Liver (tissue), 3 donors: ENCODE measurements around the gene GNLY.

Experiments used
- EGR1 ChIP-seq, 2 donors: IDR thresholded peaks; 2 replicates each; pipeline ENCODE4 v1.6.1; 2016 to 2018; ENCODE audit warnings: antibody characterized with exemption in 2 of 2, low read depth in 2 of 2
- FOXA1 ChIP-seq: IDR thresholded peaks from 2 replicates; pipeline ENCODE4 v1.6.1; 2016; ENCODE audit warnings: antibody characterized with exemption
- GABPA ChIP-seq, 2 donors: IDR thresholded peaks in 1 of 2; conservative IDR thresholded peaks in 1 of 2; 2 replicates each; pipeline ENCODE4 v1.6.1; 2016; ENCODE audit warnings: antibody characterized with exemption in 2 of 2, mild to moderate bottlenecking in 1 of 2, moderate library complexity in 1 of 2
- JUND ChIP-seq, 2 donors: IDR thresholded peaks; 2 replicates each; pipeline ENCODE4 v1.6.1; 2016; ENCODE audit warnings: antibody characterized with exemption in 2 of 2
- NR2F2 ChIP-seq: IDR thresholded peaks from 2 replicates; pipeline ENCODE4 v1.6.1; 2016; ENCODE audit warnings: antibody characterized with exemption
- RAD21 ChIP-seq, 2 donors: IDR thresholded peaks; 2 replicates each; pipeline ENCODE4 v1.6.1; 2016; ENCODE audit warnings: antibody characterized with exemption in 2 of 2, mild to moderate bottlenecking in 2 of 2
- SP1 ChIP-seq: IDR thresholded peaks from 2 replicates; pipeline ENCODE4 v1.6.1; 2018; ENCODE audit warnings: antibody characterized with exemption, mild to moderate bottlenecking
- TF ChIP-seq, protein P1 (sequence below): IDR thresholded peaks from 2 replicates; pipeline ENCODE4 v1.6.1; 2016; ENCODE audit warnings: antibody characterized with exemption
- TF ChIP-seq, protein P2 (sequence below): fragments of 150-350 bp; IDR thresholded peaks from 2 replicates; pipeline ENCODE4 v1.5.1; 2017; ENCODE audit warnings: improper control_type of control experiment, low read depth, low read length; ENCODE audit not compliant: missing input control
- TF ChIP-seq, protein P3 (sequence below): IDR thresholded peaks from 2 replicates; pipeline ENCODE4 v1.6.1; 2016; ENCODE audit warnings: antibody characterized with exemption, mild to moderate bottlenecking
- donor health status: healthy.
- donor health status: healthy.

DNA sequence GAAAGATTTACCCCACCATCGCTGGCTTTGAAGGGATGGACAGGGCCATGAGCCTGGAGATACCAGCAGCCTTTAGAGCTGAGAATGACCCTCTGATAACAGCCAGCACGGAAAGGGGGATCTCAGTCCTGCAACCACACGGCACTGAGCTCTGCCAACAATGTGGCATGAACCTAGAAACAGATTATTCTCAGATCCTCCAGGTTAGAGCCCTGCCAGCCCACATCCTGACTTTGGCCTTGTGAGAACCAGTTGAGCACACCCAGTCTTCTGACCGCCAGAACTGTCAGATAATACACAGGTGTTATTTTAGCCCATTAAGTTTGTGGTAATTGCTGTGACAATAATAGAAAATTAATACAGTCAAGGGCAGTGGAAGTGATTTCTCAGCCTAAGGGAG, 9.4 kb upstream of the GNLY start:
- TF ChIP-seq, protein P1, sequence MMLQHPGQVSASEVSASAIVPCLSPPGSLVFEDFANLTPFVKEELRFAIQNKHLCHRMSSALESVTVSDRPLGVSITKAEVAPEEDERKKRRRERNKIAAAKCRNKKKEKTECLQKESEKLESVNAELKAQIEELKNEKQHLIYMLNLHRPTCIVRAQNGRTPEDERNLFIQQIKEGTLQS, result no peak
- TF ChIP-seq SP1 (no peak), RAD21 (IDR thresholded peaks at IDR 0.05) (no peak), FOXA1 (no peak), GABPA (IDR thresholded peaks at IDR 0.05 in 1 of 2, conservative IDR thresholded peaks at IDR 0.05 in 1 of 2) (no peak), JUND (IDR thresholded peaks at IDR 0.05) (no peak), EGR1 (IDR thresholded peaks at IDR 0.05; ENCODE audit: low read depth in 2 of 2) (no peak), NR2F2 (no peak)
- TF ChIP-seq, protein P2, sequence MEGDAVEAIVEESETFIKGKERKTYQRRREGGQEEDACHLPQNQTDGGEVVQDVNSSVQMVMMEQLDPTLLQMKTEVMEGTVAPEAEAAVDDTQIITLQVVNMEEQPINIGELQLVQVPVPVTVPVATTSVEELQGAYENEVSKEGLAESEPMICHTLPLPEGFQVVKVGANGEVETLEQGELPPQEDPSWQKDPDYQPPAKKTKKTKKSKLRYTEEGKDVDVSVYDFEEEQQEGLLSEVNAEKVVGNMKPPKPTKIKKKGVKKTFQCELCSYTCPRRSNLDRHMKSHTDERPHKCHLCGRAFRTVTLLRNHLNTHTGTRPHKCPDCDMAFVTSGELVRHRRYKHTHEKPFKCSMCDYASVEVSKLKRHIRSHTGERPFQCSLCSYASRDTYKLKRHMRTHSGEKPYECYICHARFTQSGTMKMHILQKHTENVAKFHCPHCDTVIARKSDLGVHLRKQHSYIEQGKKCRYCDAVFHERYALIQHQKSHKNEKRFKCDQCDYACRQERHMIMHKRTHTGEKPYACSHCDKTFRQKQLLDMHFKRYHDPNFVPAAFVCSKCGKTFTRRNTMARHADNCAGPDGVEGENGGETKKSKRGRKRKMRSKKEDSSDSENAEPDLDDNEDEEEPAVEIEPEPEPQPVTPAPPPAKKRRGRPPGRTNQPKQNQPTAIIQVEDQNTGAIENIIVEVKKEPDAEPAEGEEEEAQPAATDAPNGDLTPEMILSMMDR, result no peak
- TF ChIP-seq, protein P3, sequence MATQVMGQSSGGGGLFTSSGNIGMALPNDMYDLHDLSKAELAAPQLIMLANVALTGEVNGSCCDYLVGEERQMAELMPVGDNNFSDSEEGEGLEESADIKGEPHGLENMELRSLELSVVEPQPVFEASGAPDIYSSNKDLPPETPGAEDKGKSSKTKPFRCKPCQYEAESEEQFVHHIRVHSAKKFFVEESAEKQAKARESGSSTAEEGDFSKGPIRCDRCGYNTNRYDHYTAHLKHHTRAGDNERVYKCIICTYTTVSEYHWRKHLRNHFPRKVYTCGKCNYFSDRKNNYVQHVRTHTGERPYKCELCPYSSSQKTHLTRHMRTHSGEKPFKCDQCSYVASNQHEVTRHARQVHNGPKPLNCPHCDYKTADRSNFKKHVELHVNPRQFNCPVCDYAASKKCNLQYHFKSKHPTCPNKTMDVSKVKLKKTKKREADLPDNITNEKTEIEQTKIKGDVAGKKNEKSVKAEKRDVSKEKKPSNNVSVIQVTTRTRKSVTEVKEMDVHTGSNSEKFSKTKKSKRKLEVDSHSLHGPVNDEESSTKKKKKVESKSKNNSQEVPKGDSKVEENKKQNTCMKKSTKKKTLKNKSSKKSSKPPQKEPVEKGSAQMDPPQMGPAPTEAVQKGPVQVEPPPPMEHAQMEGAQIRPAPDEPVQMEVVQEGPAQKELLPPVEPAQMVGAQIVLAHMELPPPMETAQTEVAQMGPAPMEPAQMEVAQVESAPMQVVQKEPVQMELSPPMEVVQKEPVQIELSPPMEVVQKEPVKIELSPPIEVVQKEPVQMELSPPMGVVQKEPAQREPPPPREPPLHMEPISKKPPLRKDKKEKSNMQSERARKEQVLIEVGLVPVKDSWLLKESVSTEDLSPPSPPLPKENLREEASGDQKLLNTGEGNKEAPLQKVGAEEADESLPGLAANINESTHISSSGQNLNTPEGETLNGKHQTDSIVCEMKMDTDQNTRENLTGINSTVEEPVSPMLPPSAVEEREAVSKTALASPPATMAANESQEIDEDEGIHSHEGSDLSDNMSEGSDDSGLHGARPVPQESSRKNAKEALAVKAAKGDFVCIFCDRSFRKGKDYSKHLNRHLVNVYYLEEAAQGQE, result no peak
